BE2C (cell line): ENCODE results near the gene C18orf63.

Experiments
- DNase-seq: peaks from one replicate; pipeline ENCODE4 v3.0.0-alpha.2; 2020
- H3K27me3 ChIP-seq: fragments of 250-450 bp; sonication (Bioruptor Pico); 2 replicates; pipeline ENCODE4 v1.5.1; 2020; ENCODE audit warnings: mild to moderate bottlenecking
- H3K36me3 ChIP-seq: fragments of 250-450 bp; sonication (Bioruptor Pico); 2 replicates; pipeline ENCODE4 v1.5.1; 2020; ENCODE audit warnings: mild to moderate bottlenecking
- H3K4me1 ChIP-seq: fragments of 250-450 bp; sonication (Bioruptor Pico); 2 replicates; pipeline ENCODE4 v1.5.1; 2020
- H3K4me3 ChIP-seq: 2 replicates; pipeline ENCODE4 v1.5.1; 2011; ENCODE audit warnings: low read depth, low read length
- H3K9me3 ChIP-seq: fragments of 250-450 bp; sonication (Bioruptor Pico); 2 replicates; pipeline ENCODE4 v1.5.1; 2020
- TF ChIP-seq, protein P1 (sequence below): IDR thresholded peaks from 2 replicates; pipeline ENCODE4 v1.5.1; 2012; ENCODE audit warnings: mild to moderate bottlenecking, low read depth, low read length

C18orf63 gene

DNA sequence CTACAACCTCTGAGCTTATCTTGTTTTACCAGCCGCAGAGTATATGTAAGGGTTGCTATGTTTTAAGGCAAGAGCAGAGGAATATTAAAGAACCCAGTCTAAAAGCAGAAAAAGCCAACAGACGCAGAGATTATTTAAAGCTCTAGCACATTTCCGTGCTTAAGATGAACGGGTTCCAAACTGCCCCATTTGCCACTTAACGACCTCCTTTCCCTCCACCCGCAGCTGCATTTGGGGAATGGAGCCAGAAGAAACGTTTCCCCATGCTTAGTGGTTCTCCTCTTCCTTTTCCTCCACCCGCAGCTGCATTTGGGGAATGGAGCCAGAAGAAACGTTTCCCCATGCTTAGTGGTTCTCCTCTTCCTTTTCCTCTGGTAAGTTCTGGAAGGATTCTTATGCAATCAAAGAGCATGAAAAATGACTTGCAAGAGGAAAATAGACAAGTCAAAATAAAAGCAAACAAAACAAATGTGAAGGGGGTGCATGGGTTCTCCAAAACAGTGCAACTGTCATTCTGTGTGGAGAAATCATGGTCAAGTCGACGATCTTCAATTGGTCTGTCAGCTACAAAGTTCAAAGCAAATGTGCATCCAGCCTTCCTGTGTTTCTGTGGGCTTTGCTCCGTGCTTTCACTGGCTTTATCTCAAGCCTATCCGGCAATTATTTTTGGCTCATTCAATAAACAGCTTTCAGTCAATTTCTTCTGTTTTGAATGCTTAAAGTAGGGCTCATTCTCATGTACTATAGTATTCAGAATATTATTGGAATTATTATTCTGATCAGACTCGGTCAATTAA is 83.7 kb downstream of the C18orf63 start:
- DNase-seq, result no peak
- Histone ChIP-seq H3K4me3 (no peak overlapping the region), H3K27me3 (no peaks in the 10 kb centered on the region), H3K36me3 (no peaks in the 10 kb centered on the region), H3K4me1 (no peaks in the 10 kb centered on the region), H3K9me3 (no peaks in the 10 kb centered on the region)
- TF ChIP-seq, protein P1, sequence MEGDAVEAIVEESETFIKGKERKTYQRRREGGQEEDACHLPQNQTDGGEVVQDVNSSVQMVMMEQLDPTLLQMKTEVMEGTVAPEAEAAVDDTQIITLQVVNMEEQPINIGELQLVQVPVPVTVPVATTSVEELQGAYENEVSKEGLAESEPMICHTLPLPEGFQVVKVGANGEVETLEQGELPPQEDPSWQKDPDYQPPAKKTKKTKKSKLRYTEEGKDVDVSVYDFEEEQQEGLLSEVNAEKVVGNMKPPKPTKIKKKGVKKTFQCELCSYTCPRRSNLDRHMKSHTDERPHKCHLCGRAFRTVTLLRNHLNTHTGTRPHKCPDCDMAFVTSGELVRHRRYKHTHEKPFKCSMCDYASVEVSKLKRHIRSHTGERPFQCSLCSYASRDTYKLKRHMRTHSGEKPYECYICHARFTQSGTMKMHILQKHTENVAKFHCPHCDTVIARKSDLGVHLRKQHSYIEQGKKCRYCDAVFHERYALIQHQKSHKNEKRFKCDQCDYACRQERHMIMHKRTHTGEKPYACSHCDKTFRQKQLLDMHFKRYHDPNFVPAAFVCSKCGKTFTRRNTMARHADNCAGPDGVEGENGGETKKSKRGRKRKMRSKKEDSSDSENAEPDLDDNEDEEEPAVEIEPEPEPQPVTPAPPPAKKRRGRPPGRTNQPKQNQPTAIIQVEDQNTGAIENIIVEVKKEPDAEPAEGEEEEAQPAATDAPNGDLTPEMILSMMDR, result no peak

DNA sequence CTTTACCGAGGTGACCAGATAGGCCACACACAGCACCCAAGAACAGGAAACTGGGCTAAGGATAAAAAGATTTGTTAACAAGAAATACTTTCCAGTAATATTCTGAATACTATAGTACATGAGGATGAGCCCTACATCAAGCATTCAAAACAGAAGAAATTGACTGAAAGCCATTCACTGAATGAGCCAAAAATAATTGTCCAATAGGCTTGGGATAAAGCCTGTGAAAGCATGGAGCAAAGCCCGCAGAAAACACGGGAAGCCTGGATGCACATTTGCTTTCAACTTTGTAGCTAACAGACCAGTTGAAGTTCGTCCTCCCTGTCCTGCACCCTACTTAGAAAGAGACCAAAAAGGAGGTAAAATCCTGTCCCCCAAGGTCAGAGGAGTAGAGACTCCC is 85.2 kb downstream of the C18orf63 start:
- TF ChIP-seq, protein P1, result no peak
- Histone ChIP-seq H3K36me3 (no peaks in the 10 kb centered on the region), H3K27me3 (no peaks in the 10 kb centered on the region), H3K4me1 (no peaks in the 10 kb centered on the region), H3K4me3 (no peak overlapping the region), H3K9me3 (no peaks in the 10 kb centered on the region)
- DNase-seq, result no peak

DNA sequence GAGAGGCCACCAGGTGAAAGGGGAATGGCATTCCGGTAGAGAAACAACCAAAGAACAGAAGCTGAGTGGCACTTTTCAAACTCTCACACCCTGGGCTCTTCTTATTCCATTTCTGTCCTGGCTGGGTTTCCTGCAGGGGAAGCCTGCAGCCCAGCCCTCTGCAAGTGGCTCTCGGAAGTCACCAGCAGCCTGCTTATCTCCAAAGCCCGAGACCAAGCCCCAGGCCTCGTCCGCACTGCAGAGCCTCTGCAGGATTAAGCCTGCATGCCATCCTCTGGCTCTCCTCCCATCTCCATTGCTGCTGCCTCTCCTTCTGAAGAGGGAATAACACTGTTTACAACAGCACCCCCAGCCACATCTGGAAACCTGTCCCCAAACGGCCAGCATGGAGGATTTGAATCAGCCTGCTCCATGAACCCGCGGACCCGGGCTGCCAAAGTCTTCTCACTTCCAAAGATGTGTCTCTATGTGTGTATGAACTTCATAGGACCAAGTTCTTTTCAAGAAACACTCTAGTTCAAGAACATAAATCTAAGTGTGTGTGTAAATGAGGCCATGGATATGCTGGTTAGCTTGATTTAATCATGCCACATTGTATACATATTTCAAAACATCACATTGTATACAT is 87.3 kb downstream of the C18orf63 start:
- Histone ChIP-seq H3K4me3 (no peak overlapping the region), H3K27me3 (no peaks in the 10 kb centered on the region), H3K36me3 (no peaks in the 10 kb centered on the region), H3K9me3 (no peaks in the 10 kb centered on the region), H3K4me1 (no peaks in the 10 kb centered on the region)
- TF ChIP-seq, protein P1, result no peak
- peak; percentile 27 for DNase-seq

DNA sequence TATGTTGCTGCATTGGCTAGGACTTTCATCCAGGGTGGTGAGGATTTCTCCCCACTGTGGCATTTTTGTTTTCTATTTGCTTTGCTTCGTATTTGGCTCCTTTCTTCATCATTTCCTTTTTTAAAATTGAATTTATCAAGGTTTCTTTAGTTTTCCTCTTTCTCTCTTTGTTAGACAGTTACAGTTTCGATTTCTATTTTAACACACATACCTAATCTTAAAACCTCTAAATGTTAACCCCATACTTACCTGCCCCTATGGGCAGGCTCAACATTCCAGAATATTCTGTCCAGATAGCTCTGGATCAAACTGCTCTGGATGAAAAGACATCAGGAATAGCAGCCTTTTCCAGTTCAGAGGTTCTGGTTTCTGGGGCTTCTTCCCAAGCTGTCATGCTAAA is 92.2 kb downstream of the C18orf63 start:
- Histone ChIP-seq H3K27me3 (no peaks in the 10 kb centered on the region), H3K4me3 (no peak overlapping the region), H3K36me3 (no peaks in the 10 kb centered on the region), H3K4me1 (no peaks in the 10 kb centered on the region), H3K9me3 (no peaks in the 10 kb centered on the region)
- TF ChIP-seq, protein P1, result no peak
- no peak for DNase-seq
